ENCODE data around the gene GDPD5.

GDPD5 gene

DNA sequence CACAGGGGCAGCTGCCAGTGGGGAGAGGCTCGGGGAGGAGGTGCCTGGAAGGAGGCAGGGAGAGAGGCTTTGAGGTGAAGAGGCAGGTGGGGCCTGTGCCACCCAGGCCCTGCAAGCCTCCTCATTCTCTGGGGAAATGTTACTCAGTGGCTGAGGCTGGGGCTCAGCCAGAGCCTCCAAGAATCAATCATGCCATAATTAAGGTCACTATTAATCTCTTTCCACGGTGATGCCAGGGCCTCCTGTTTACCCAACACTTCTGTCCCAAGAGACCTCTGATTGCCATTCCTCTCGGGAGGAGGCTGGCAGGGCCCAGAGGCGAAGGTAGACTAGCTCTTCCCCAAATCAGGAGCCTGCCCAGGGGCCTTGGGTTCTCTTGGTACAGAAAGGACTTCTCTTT lies 38.4 kb downstream of the GDPD5 start:
- no peak for DNase-seq

DNA sequence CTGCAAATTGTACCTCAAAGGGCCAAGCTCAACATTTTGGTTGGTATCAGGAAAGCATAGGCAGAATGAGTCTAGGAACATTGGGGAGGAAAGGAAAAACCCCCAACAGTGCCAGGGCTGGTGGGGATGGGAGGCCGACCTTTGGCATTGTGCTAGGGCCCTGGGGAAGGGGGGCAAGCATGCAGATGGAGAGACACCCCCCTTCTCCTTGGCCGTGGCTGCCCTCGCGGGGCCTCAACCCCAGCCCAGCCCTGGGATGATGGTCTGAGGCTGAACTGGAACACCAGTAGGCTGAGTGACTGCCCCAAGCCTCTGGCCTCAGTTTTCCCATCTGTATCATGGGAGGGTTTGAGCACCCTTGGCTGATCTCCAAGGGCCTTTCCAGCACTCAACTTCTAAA lies 40.0 kb downstream of the GDPD5 start:
- no peak for DNase-seq

DNA sequence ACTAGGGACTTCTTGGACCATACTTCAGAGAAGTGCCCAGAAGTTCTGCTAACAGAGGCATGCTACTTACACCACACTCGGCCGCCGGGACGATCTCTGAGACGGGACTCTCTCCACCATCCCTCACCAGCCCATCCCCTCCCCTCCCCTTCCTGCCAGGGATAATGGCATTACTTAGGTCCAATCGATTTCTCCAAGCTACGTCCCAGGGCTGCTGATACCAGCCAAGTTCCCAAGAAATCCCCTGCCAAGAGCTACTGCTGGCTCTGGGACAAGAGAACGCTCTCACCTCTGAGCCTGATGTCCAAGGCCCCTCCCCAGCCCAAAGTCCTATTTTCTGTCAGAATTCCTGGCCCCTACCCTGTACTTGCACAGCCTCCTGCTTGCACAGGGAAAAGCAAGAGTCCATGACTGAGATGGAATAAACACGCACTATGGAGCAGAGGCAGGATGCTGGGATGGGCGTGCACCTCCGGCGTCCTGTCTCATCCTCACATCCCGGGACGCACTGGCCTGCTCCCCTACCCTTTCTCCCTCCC lies 42.7 kb downstream of the GDPD5 start:
- no peak for DNase-seq

DNA sequence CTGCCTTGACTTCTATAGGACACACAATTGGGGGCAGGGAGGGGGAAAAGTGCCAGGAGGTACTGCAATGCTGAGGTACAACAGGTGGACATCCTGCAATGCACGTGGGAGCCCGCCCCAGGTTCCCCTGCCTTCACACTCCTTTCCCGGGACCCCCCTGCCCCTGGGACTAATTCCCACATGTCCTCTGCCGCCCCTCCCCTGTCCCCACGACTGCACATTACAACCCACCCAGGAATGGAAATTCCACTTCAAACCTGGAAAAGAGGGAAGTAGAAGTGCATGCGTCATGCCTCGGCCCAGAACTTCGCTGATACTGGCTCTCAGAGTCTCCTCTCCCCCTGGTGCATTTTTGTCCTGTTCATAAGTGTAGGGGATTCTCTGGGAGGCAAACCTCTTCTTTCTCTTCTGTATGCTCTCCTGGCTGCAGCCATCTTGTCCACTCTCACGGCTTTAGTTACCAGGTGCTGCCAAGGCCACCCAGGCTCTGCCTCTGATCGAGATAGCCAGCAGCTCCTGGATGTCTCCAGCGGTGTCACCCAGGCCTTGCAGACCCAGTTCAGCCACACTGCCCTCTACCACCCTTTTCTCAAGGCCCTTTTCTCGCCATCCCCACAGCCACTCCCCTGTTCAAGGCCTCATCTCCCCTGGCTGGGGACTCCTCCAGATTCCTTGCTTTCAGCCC lies 43.7 kb downstream of the GDPD5 start:
- DNase-seq = no peak

DNA sequence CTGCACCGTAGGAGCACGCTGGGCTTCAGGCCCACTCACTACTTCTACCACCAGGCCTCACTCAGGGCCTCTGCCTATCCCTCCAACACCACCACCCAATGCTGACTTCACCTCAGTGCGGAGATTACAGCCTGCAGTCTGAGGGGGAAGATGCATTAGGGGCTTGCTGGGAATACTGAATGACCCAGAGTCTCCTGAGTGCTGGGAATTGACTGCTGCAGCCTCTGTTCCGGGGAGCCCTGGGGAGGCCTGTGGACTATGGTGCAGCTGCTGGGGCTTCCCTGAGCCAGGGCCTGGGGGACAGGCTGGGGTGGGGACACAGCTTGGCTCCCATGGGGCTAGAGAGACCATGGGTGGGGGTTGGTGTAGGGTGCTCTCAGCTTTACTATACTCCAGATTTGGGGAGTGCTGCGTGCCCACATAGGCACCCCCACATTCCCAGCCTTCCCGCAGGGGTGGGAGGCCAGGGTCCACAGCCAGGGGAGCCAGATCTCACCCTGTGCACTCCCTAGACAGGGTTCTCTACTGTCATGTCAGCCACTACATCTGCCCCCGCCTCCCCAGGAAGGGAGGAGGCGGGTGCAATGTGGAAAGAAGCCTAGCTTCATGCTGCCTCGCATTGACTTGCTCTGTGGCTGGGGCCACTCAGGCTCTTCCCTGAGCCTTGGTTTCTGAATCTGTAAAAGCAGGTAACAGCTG lies 44.4 kb downstream of the GDPD5 start:
- DNase-seq = no peak

DNA sequence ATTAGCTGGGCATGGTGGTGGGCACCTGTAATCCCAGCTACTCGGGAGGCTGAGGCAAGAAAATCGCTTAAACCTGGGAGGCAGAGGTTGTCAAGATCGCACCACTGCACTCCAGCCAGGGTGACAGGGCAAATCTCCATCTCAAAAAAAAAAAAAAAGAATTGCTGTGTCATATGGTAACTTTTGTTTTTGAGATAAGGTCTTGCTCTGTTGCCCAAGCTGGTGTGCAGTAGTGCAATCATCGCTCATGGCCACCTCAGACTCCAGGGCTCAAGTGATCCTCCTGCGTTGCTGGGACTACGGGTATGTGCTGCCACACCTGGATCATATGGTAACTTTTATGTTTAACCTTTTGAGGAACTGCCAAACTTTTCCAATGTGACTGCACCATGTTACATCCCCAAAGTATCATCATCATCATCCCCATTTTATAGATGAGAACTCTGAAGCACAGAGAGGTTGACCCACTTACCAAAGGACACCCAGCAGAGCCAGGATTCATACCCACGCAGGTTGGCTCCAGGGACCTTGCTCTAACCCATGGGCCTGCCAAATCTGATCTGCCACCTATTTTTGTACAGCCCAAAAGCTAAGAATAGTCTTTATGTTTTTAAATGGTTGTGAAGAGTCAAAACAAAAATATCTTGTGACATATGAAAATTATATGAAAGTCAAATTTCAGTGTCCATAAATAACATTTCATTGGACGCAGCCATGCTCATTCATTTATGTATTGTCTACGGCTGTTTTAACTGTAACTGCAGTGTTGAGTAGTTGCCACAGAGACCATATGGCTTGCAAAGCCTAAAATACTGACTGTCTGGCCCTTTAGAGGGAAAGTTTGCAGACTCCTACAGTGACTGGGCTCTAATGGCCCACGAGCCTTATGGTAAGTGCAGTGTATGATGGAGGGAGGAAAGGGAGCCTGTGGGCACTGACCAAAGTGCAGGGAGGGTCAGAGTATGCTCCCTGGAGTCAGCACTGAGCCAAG lies 45.3 kb downstream of the GDPD5 start:
- DNase-seq = no peak

DNA sequence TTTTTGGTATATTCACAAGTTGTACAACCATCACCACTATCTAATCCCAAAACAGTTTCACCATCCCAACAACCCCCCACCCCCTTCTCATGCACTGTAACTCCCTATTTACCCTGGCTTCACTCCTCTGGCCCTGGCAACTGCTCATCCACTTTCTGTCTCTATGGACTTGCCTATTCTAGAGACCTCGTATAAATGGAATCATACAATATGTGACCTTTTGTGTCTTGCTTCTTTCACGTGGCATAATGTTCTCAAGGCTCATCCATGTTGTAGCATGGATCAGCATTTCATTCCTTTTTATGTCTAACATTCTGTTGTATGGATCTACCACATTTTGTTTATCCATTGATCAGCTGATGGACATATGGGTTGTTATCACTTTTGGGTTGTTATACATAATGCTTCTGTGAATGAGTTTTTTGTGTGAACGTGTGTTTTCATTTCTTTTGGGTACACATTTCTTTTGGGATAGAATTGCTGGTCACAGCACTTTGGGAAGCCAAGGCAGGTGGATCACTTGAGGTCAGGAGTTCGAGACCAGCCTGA lies 46.1 kb downstream of the GDPD5 start:
- DNase-seq = no peak

DNA sequence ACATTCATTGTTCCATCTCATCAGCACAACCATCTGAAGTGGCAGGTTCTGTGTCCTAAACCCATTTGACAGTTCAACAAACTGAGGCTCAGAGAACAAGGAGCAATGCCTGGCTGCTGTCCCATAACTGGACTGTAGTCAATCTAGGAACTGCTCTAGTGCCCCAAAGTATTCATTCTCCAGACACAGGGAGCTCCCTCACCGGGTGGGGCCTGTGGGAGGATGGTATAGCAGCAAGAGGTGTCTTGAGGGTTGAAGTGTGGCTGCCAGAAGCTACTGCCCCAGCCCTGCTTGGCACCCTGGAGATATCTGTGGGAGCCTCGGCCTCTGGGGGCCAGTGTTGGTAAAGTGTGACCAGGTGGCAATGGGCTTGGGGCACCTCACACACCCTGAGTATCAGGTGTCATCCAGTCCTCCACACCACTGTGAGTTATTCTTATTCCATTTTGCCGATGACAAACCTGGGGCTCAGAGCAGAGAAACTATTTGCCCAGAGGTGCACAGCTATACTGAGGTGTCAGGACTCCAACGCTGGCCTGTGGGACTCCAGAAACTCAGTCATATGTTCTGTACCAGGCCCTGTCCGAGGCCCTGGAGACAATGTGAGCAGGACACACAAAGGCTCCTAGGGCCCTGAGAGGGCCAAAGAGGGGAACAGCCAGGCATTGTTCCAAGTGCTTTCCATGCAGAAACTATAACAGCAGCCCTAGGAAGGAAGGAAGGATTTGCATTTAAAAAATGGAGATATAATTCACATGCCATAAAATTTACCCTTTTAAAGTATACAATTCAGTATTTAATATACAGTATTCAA lies 46.8 kb downstream of the GDPD5 start:
- DNase-seq = no peak

DNA sequence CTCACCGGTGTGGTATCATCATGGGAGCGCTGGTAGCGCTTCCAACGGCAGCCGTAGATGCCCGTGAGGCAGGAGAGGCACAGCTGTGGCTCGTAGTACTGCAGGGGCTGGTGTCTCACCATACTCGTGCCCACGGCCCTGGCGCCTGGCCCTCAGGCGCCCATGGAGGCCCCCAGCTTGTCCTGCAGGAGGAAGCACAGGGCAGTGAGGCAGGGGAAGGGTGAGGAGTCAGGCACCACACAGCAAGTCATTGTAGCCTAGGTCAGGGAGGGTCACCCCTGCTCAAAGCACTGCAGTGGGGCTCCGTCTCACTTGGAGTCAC lies 48.2 kb downstream of the GDPD5 start:
- DNase-seq = no peak

DNA sequence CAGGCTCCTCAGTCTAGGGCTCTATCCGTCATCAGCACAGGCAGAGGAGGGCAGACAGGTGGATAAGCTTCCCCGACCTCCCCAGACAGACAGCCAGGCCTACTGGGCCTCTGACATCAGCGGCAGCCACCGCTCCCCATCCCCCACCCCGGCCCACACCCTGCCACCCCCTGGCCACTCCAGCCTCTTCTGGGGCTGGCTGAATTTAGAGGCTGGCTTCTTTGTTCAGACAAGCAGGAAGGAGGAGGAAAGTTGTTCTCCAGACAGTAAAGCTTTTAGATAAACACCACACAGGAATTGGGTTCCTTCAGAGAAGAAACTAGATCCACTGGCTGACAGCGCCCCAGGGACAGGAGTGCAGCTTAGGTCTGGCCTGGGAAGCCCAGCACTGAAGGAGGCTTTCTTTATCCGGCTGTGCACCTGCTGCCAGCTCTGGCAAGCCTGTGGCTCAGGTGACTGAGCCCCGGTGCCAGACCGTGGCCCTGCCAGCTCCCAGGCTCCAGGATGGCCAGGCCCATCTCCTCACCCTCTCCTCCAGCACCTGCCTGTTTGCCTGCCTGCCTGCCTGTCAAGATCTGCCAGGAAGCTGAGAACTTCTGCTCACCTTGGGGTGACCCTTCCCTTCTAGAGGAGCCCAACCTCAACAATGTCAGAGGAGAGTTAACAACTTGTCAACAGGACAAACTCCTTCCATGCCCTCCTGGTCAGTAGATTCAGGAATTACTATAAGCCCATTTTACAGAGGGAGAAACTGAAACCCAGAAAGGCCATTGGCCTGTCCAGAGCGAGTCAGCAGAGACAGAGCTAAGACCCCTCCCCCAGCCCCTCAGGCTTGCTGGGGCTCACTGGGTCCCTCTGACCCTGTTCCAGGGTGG lies 48.8 kb downstream of the GDPD5 start:
- DNase-seq = no peak

DNA sequence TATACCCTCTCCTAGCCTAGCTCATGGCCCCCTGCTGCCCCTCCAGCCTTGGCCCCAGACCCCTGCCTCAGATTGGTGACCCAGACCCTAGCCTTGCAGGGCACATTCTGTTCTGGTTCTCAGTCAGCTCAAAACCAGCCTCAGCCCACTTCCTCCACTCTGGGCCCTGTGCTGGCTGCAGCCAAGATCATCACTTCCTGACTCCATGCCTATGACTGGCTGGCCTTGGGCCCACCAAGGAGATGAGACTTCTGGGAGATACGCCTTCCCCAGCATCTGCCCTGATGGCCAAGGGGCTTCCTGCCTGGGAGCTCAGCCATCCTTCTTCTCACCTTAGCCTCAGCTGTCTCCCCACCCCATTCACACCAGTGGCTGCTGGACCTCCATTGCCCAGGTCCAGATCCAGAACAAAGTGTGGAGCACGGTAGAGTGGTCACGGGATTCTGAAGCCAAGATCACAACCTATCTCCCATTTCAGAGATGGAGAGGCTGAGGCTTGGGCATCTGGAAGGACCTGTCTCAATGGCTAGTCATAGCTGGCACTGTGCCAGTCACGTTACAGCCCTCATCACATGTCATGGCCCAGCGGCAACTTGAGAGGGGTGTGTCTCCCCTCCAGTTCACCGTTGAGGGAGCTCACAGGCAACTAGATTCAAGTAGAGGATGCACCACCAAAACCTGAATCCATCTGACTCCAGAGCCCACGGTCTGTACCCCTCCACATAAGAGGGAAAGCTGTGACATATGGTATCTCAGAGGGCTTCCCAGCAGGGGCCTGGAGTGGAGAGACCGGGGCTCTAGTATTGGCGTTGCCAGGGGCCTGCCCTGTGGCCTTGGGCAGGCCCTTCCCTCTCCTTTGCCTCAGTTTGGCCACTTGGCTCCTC lies 49.7 kb downstream of the GDPD5 start:
- no peak for DNase-seq

DNA sequence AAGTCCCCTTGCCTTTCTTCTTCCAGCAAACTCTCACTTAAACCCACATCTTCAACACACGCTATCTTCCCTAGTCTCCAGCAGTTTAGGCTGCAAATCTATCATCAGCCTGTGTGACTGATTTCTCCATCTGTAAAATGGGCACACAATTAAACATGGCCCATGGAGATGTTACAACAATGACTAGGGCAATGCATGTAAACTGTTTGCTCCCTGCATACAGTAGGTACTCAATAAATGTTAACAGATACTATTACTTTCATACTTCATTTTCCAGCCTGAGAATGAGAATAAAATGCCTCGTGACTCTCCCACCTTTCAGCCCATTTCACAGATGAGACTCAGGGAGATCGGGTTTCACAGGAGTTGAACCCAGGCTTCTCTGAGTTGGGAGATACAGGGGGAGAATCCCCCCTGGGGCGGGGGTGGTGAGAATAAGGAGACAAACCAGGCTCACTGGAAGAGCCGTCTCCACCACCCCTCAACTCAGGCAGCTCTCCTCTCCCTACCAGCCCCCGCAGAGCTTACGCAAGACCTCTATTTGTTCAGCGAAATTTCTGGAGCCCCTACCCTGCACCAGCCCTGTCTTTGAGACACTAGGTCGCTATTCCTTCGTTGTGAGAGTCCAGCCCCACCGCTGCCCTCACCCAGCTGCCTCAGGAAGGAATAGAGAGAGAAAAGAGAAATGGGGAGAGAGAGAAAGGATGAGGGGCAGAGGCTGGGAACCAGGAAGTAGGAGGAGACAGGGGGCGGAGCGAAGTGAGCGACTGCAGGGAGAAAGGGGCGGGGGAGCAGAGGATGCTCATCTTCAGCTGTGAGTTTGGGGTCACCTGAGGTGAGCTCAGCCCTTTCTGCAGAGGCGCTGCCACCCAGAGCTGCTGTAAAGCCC lies 50.6 kb downstream of the GDPD5 start:
- no peak for DNase-seq

DNA sequence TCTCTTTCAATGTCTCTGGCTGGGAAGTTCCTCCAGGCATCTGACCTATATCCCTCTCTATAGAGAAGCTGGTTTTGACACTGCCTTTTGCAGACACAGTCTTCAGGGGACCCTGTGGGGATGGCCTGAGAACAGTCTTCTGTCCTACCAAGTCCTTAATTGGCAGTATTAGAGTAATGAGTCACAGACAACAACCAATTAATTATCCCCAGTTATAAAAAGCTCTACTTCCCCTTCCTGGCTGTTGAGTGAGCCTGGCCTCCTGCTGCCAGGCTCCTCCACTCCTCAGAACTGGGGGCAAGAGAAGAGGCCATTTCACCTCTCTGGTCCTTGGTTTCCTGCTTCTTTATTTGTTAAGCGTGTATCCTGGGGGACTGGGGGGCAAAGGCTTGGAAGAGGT lies 51.5 kb downstream of the GDPD5 start:
- no peak for DNase-seq

DNA sequence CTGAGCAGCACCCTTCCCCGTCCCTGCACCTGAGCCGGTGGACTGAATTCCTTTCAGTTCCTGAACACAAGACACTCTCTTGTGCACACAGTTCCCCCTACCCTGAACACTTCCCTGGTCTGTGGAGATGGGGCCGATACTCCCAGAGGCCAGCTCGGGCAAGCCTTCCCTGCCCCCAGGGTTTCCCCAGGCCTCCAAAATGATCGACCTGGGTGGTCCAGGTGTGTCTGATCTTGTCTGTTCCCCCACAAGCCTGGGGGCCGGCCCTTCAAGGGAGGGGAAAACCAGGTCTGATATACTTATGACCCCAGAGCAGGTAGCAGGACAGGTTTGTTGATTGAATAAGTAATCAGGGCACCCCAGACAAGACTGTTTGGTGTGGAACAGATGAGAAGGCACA lies 52.1 kb downstream of the GDPD5 start:
- no peak for DNase-seq

DNA sequence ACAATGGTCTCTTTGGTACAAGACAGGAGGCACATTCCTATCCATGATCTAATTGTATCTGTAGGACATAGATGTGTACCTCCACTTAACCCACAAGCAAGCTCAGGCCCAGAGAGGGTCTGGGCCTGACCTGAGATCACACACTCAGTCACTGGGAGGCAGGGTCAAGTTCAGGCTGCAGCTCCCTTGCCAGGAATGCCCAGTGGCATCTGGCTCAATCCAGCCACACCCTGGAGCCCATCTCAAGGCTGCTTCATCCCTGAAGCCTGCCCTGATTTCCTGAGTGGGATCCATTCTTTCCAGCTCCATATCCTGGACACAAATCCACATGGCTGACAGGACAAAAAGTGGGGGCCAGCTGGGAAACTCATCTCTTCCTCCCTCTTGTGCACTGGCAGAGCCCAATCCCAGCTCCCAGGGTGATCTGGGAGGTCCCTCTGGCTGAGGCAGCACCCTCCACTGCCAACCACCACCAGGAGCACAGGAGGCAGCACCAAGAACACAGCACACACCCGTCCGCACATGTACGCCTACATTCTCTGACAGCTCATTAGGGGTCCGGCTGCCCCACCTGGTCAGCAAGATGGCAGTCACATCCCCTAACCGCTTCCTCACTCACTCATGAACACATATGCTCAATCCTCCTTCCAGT lies 53.5 kb downstream of the GDPD5 start:
- DNase-seq = no peak

DNA sequence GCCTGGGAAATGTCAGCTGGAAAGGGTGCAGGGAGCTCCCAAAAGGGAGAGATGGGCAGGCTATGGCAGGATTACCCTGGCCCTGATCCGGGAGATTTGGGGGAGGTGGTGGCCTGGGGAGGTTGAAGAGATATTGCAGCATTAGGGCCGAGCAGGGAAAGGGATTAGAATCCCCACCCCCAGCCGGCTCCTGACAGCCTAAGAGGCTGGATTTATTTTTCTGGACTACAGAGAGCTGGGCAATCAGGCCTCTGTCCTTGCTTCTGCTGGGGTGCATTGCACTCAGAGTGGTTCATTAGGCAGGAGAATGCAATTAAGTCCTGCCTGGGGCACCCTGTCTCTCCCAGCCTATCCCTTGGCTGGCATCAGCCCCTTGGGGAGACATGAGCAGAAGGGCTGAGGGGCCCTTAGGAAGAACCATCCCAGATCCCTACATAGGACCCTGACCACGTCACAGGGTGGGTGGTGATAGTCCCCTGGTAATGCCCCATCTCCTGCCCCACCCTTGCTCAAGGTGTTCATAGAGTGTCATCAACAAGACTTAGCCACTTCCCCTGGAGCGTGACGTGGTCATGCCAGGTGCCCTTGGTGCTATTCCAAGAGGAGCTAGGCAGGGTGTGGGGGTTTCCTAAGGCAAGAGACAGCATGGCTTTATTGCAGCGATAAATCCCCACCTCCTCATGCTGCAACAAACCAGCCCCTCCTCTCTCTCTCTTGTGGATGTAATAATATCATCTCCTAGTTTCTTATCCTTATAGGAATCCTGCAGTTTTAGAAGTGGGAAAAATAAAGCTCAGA lies 54.4 kb downstream of the GDPD5 start:
- no peak for DNase-seq

DNA sequence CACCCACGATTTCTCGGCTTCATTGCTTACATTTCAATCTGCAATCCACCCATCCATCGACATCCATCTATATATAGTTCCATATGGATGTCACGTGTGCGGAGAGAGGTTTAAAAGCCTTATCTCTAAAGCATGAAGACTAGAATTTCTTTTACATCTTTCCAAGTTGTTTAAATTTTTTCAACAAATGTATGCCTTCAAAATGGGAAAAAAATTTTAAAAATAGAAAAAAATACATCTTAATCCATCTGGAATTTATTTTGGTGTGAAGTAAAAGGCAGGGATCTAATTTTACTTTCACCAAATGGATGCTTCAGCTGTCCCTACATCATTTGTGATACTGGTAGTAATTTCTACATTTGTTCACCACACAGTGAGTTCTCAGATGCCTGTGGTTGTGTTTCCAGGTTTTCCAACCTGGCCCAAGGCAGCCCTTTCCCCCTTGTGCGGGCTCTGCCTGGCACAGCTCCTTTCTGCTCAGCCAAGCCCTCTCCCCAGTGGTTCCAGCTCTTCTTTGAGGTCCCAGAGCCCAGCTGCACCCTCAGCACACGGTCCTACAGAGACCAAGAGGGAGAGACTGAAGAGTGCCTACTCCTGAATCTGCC lies 55.2 kb downstream of the GDPD5 start:
- no peak for DNase-seq

Data from midbrain (tissue), 1 donor.